Spleen (tissue), 11 donors: ENCODE measurements around the gene PITPNM2. TPM values are rescaled to one million over a fixed set of nuclear protein-coding genes. Genes with fewer than 3 reads are reported as not detected.

Source experiments
- DNase-seq: peaks from one replicate; pipeline ENCODE4 v3.0.0-alpha.2; 2020
- H3K27ac ChIP-seq, 8 donors: fragments of 200-600 bp; sonication (generic) in 7 of 8; 1 replicate in 4 of 8; 2 replicates in 4 of 8; pipeline versions ENCODE4 v1.5.0 to v1.8.0; 2016 to 2021; ENCODE audit warnings: inconsistent platforms in 4 of 8, mild to moderate bottlenecking in 4 of 8, moderate library complexity in 1 of 8
- H3K27me3 ChIP-seq, 7 donors: fragments of 200-600 bp; sonication (generic) in 6 of 7; replicated peaks in 1 of 7; 1 replicate in 4 of 7; 2 replicates in 3 of 7; pipeline versions ENCODE4 v1.5.0 to v1.8.0; 2016 to 2021; ENCODE audit warnings: inconsistent platforms in 3 of 7, mild to moderate bottlenecking in 1 of 7
- H3K36me3 ChIP-seq, 6 donors: fragments of 200-600 bp; sonication (generic) in 5 of 6; 1 replicate in 4 of 6; 2 replicates in 2 of 6; pipeline versions ENCODE4 v1.5.0 to v1.8.0; 2016 to 2021; ENCODE audit warnings: inconsistent platforms in 2 of 6
- H3K4me1 ChIP-seq, 6 donors: fragments of 200-600 bp; sonication (generic) in 5 of 6; 1 replicate in 3 of 6; 2 replicates in 3 of 6; pipeline versions ENCODE4 v1.5.0 to v1.8.0; 2016 to 2021; ENCODE audit warnings: inconsistent platforms in 3 of 6
- H3K4me3 ChIP-seq, 8 donors: fragments of 200-600 bp; sonication (generic) in 7 of 8; 1 replicate in 4 of 8; 2 replicates in 4 of 8; pipeline versions ENCODE4 v1.5.0 to v1.8.0; 2016 to 2021; ENCODE audit warnings: inconsistent platforms in 4 of 8, mild to moderate bottlenecking in 4 of 8, moderate library complexity in 2 of 8
- H3K9me3 ChIP-seq, 8 donors: fragments of 200-600 bp; sonication (generic) in 7 of 8; 1 replicate in 4 of 8; 2 replicates in 4 of 8; pipeline versions ENCODE4 v1.5.0 to v1.8.0; 2016 to 2021; ENCODE audit warnings: inconsistent platforms in 4 of 8
- POLR2A ChIP-seq, 3 donors: fragments of 450-650 bp; IDR thresholded peaks; one replicate each; pipeline ENCODE4 v1.5.1; 2017; ENCODE audit warnings: antibody characterized with exemption in 3 of 3, mild to moderate bottlenecking in 1 of 3
- POLR2AphosphoS5 ChIP-seq, 3 donors: sonication (generic); formaldehyde crosslinking; IDR thresholded peaks; one replicate each; pipeline ENCODE4 v1.5.1; 2017; ENCODE audit warnings: antibody characterized with exemption in 3 of 3
- WGBS, 5 donors: extraction: QIAGEN DNeasy Blood & Tissue Kit in 3 of 5; methylation state at CpG; one replicate each; pipeline versions ENCODE4 v1.1.5 to v1.1.7; 2013 to 2018; 5-methylcytosine and 5-hydroxymethylcytosine counted together
- intact Hi-C: fragments of 100-400 bp; cut with DNase I; formaldehyde crosslinking; loops from one replicate; pipeline ENCODE4 v1.15.0; 2023; ENCODE audit warnings: low total_unique reads
- polyA plus RNA-seq, 3 donors: library from polyadenylated mRNA; stranded (reverse); fragments of 200-250 nt; gene quantifications; one replicate each; pipeline ENCODE4 v1.2.1, GENCODE V29; 2013
- total RNA-seq, 7 donors: library from RNA; depleted of rRNA in 3 of 7; stranded (reverse); fragments of >200 nt in 3 of 7; fragmentation: NEBNext Ultra II Directional in 4 of 7; extraction: Animal tissue kit (Norgen Biotek cat#: 25700) in 4 of 7; gene quantifications; one replicate each; pipeline versions ENCODE4 v1.1.0 to v1.2.1, GENCODE V29; 2016 to 2021
- TF ChIP-seq, protein P1 (sequence below), 11 experiments: fragments of 200-600 bp in 7 of 11; fragments of 450-650 bp in 4 of 11; sonication (generic) in 4 of 11; IDR thresholded peaks in 8 of 11; conservative IDR thresholded peaks in 3 of 11; 1 replicate in 7 of 11; 2 replicates in 4 of 11; pipeline versions ENCODE4 v1.4.0 to v1.8.0; 2016 to 2021; ENCODE audit warnings: antibody characterized with exemption in 11 of 11, inconsistent platforms in 4 of 11, mild to moderate bottlenecking in 1 of 11
- donor health status: healthy with polysubstance abuse.
- donor health status: DM: no; HTN: no; CAD: no; lungs with moderate emphysema.
- donor health status: DM: no; HTN: no; CAD: no.
- donor health status: Bipolar disorder and iron deficiency.
- donor health status: healthy.
- donor health status: DM: no; HTN: no; CAD: no.
- donor health status: DM: yes; HTN: yes; CAD: no.

PITPNM2 gene
- total and polyA plus RNA-seq, 10 donors = 2.2 to 23.7 (median 7.3) TPM

DNA sequence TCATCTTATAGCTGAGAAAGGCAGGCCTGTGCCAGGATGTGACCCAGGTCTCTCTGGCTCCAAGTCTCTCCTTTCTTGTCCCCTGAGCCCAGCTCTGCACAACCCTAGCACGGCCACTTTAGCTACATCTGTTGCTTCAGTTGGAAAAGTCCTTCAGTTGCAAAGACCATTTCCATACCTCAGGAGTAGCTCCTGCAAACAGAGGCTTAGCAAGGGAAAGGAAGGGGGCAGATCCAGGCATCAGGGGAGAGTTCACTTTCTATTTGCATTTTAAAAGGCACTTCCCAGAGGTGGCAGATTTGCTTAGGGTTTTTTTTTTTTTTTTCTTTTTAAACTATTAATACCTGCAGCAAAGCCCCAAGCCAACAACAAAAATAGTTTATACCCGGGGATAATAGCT lies 3.0 kb upstream of the PITPNM2 start:
- no peak overlapping the region for H3K4me3 ChIP-seq
- no peak overlapping the region for H3K27ac ChIP-seq
- H3K9me3 ChIP-seq = no peaks in the 10 kb centered on the region
- intact Hi-C loops = loop anchor here (10.0 kb wide), 1 partner anchor 109 kb away; no protein-coding TSS in a partner anchor
- no peak for TF ChIP-seq POLR2AphosphoS5 (IDR thresholded peaks at IDR 0.05)
- no peak for TF ChIP-seq POLR2A (IDR thresholded peaks at IDR 0.05)
- TF ChIP-seq, protein P1, sequence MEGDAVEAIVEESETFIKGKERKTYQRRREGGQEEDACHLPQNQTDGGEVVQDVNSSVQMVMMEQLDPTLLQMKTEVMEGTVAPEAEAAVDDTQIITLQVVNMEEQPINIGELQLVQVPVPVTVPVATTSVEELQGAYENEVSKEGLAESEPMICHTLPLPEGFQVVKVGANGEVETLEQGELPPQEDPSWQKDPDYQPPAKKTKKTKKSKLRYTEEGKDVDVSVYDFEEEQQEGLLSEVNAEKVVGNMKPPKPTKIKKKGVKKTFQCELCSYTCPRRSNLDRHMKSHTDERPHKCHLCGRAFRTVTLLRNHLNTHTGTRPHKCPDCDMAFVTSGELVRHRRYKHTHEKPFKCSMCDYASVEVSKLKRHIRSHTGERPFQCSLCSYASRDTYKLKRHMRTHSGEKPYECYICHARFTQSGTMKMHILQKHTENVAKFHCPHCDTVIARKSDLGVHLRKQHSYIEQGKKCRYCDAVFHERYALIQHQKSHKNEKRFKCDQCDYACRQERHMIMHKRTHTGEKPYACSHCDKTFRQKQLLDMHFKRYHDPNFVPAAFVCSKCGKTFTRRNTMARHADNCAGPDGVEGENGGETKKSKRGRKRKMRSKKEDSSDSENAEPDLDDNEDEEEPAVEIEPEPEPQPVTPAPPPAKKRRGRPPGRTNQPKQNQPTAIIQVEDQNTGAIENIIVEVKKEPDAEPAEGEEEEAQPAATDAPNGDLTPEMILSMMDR (IDR thresholded peaks at IDR 0.05 in 8 of 11, conservative IDR thresholded peaks at IDR 0.05 in 3 of 11) = no peak
- peaks cover 0 to 44% (median 9%) of the 10 kb centered on the region in 6 donors for H3K36me3 ChIP-seq
- H3K4me1 ChIP-seq = peaks cover 15 to 31% (median 22%) of the 10 kb centered on the region in 6 donors
- WGBS, 5 donors = 73 to 88% (median 78%) methylated on average over 2 of the region's 2 CpGs
- no peak for DNase-seq
- H3K27me3 ChIP-seq = peaks cover 0 to 17% (median 0%) of the 10 kb centered on the region in 7 donors

DNA sequence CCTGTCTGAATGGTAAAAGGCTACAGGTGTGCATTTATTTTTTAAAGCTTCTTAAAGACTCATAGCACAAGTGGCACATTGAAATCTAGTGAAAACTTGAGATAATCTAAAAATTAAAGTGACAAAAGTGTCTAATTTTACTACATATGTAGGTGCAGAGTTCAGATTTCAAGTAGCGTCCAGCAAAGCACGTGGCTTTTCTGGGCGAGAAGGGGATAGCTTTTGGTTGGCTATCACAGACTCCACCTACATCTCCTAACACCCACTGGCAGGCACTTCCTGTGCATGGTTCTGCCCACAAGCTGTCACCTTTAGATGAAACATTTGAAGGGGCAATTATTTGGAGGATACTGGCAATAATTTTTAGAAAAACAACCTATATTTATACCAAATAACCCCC lies 1.9 kb upstream of the PITPNM2 start:
- Histone ChIP-seq H3K9me3 (no peaks in the 10 kb centered on the region), H3K27ac (no peak overlapping the region), H3K36me3 (peaks cover 0 to 34% (median 7%) of the 10 kb centered on the region in 6 donors), H3K4me3 (no peak overlapping the region), H3K4me1 (peaks cover 19 to 42% (median 28%) of the 10 kb centered on the region in 6 donors), H3K27me3 (peaks cover 0 to 17% (median 0%) of the 10 kb centered on the region in 7 donors)
- TF ChIP-seq, protein P1 (IDR thresholded peaks at IDR 0.05 in 8 of 11, conservative IDR thresholded peaks at IDR 0.05 in 3 of 11) = no peak
- TF ChIP-seq POLR2AphosphoS5 (IDR thresholded peaks at IDR 0.05) = no peak
- no peak for TF ChIP-seq POLR2A (IDR thresholded peaks at IDR 0.05)
- 65 to 78% (median 74%) methylated on average over 3 of the region's 3 CpGs for WGBS, 5 donors
- intact Hi-C loops = loop anchor here (10.0 kb wide), 1 partner anchor 108 kb away; no protein-coding TSS in a partner anchor
- no peak for DNase-seq

DNA sequence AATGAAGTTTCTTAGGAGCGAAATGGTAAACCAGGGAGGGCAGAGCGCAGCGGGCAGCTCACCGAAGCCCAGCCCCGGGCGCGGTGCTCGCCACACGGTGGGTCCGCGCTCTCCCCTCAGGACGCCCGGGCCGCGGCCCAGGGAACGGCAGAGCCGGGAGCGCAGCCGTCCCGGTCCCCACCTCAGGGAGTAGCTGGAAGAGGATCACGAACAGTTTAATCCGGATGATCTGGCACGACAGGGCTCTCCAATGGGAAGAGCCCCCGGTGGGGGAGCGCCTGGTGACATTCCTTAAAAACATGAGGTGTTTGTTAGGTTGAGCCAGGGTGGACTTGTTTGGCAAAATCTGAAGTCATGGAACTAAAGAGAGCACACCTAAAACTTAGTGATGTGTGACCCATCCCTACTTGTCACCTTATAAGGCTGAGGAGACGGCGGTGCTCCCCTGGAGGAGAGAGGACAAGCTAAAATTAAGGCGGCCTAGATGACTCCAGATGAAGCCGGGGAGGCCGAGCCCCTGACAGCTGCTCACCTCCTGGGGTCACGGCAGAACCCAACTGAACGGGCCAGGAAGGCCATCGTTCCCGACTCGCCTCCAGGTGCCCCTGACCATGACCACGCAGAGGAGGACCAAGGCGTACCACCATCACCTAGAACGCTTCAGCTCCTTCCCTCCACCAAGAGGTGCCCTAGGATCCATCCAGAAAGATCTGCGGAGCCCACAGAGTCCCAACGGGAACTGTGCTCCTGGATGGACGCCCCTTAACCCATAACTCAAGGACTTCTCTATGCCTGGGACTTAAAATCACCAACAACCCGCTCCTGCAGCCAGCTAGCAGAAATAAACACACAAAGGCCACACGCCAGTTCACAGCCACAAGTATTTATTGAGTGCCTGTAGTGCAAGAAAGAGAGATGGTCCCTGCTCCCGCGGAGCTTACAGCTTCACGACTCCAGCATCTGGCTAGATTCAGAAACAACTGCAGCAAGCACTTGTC lies 866 bp upstream of the PITPNM2 start:
- Histone ChIP-seq H3K27ac (peak overlapping the region; percentile 60 to 84 (median 80)), H3K4me1 (peaks cover 19 to 49% (median 31%) of the 10 kb centered on the region in 6 donors), H3K9me3 (no peaks in the 10 kb centered on the region), H3K27me3 (peaks cover 0 to 17% (median 0%) of the 10 kb centered on the region in 7 donors), H3K4me3 (peak overlapping the region; percentile 49 to 74 (median 64)), H3K36me3 (peaks cover 0 to 31% (median 6%) of the 10 kb centered on the region in 6 donors)
- intact Hi-C loops = loop anchor here (10.0 kb wide), 1 partner anchor 107 kb away; no protein-coding TSS in a partner anchor
- 43 to 57% (median 45%) methylated on average over 37 to 46 of the region's 46 CpGs for WGBS, 5 donors
- TF ChIP-seq, protein P1 (IDR thresholded peaks at IDR 0.05 in 8 of 11, conservative IDR thresholded peaks at IDR 0.05 in 3 of 11) = peak in 1 of 11 experiments; percentile 8
- TF ChIP-seq POLR2A (IDR thresholded peaks at IDR 0.05) = no peak
- TF ChIP-seq POLR2AphosphoS5 (IDR thresholded peaks at IDR 0.05) = peak in 1 of 3 donors; percentile 31
- DNase-seq = no peak
